Spleen (tissue), 11 donors: ENCODE results near the gene HOXA7. TPM values are rescaled to one million over a fixed set of nuclear protein-coding genes. Genes with fewer than 3 reads are reported as not detected.

Experiments
- DNase-seq: peaks from one replicate; pipeline ENCODE4 v3.0.0-alpha.2; 2020
- H3K27ac ChIP-seq, 8 donors: fragments of 200-600 bp; sonication (generic) in 7 of 8; 1 replicate in 4 of 8; 2 replicates in 4 of 8; pipeline versions ENCODE4 v1.5.0 to v1.8.0; 2016 to 2021; ENCODE audit warnings: inconsistent platforms in 4 of 8, mild to moderate bottlenecking in 4 of 8, moderate library complexity in 1 of 8
- H3K27me3 ChIP-seq, 7 donors: fragments of 200-600 bp; sonication (generic) in 6 of 7; replicated peaks in 1 of 7; 1 replicate in 4 of 7; 2 replicates in 3 of 7; pipeline versions ENCODE4 v1.5.0 to v1.8.0; 2016 to 2021; ENCODE audit warnings: inconsistent platforms in 3 of 7, mild to moderate bottlenecking in 1 of 7
- H3K36me3 ChIP-seq, 6 donors: fragments of 200-600 bp; sonication (generic) in 5 of 6; 1 replicate in 4 of 6; 2 replicates in 2 of 6; pipeline versions ENCODE4 v1.5.0 to v1.8.0; 2016 to 2021; ENCODE audit warnings: inconsistent platforms in 2 of 6
- H3K4me1 ChIP-seq, 6 donors: fragments of 200-600 bp; sonication (generic) in 5 of 6; 1 replicate in 3 of 6; 2 replicates in 3 of 6; pipeline versions ENCODE4 v1.5.0 to v1.8.0; 2016 to 2021; ENCODE audit warnings: inconsistent platforms in 3 of 6
- H3K4me3 ChIP-seq, 8 donors: fragments of 200-600 bp; sonication (generic) in 7 of 8; 1 replicate in 4 of 8; 2 replicates in 4 of 8; pipeline versions ENCODE4 v1.5.0 to v1.8.0; 2016 to 2021; ENCODE audit warnings: inconsistent platforms in 4 of 8, mild to moderate bottlenecking in 4 of 8, moderate library complexity in 2 of 8
- H3K9me3 ChIP-seq, 8 donors: fragments of 200-600 bp; sonication (generic) in 7 of 8; 1 replicate in 4 of 8; 2 replicates in 4 of 8; pipeline versions ENCODE4 v1.5.0 to v1.8.0; 2016 to 2021; ENCODE audit warnings: inconsistent platforms in 4 of 8
- CTCF ChIP-seq, 11 experiments: fragments of 200-600 bp in 7 of 11; fragments of 450-650 bp in 4 of 11; sonication (generic) in 4 of 11; IDR thresholded peaks in 8 of 11; conservative IDR thresholded peaks in 3 of 11; 1 replicate in 7 of 11; 2 replicates in 4 of 11; pipeline versions ENCODE4 v1.4.0 to v1.8.0; 2016 to 2021; ENCODE audit warnings: antibody characterized with exemption in 11 of 11, inconsistent platforms in 4 of 11, mild to moderate bottlenecking in 1 of 11
- POLR2A ChIP-seq, 3 donors: fragments of 450-650 bp; IDR thresholded peaks; one replicate each; pipeline ENCODE4 v1.5.1; 2017; ENCODE audit warnings: antibody characterized with exemption in 3 of 3, mild to moderate bottlenecking in 1 of 3
- POLR2AphosphoS5 ChIP-seq, 3 donors: sonication (generic); formaldehyde crosslinking; IDR thresholded peaks; one replicate each; pipeline ENCODE4 v1.5.1; 2017; ENCODE audit warnings: antibody characterized with exemption in 3 of 3
- WGBS, 5 donors: extraction: QIAGEN DNeasy Blood & Tissue Kit in 3 of 5; methylation state at CpG; one replicate each; pipeline versions ENCODE4 v1.1.5 to v1.1.7; 2013 to 2018; 5-methylcytosine and 5-hydroxymethylcytosine counted together
- intact Hi-C: fragments of 100-400 bp; cut with DNase I; formaldehyde crosslinking; loops from one replicate; pipeline ENCODE4 v1.15.0; 2023; ENCODE audit warnings: low total_unique reads
- polyA plus RNA-seq, 3 donors: library from polyadenylated mRNA; stranded (reverse); fragments of 200-250 nt; gene quantifications; one replicate each; pipeline ENCODE4 v1.2.1, GENCODE V29; 2013
- total RNA-seq, 7 donors: library from RNA; depleted of rRNA in 3 of 7; stranded (reverse); fragments of >200 nt in 3 of 7; fragmentation: NEBNext Ultra II Directional in 4 of 7; extraction: Animal tissue kit (Norgen Biotek cat#: 25700) in 4 of 7; gene quantifications; one replicate each; pipeline versions ENCODE4 v1.1.0 to v1.2.1, GENCODE V29; 2016 to 2021
- donor health status: healthy with polysubstance abuse.
- donor health status: DM: no; HTN: no; CAD: no; lungs with moderate emphysema.
- donor health status: DM: no; HTN: no; CAD: no.
- donor health status: Bipolar disorder and iron deficiency.
- donor health status: healthy.
- donor health status: DM: no; HTN: no; CAD: no.
- donor health status: DM: yes; HTN: yes; CAD: no.

Gene HOXA7
- total and polyA plus RNA-seq, 10 donors, result 0.55 to 8.0 (median 2.4) TPM

- Histone ChIP-seq H3K27me3 (peaks cover 26 to 100% (median 98%) of the 10 kb centered on the region in 7 donors), H3K4me1 (peaks cover 21 to 90% (median 73%) of the 10 kb centered on the region in 6 donors), H3K4me3 (peak overlapping the region in 3 of 8 donors; percentile 8 to 68 (median 43)), H3K27ac (peak overlapping the region in 5 of 8 donors; percentile 30 to 69 (median 60)), H3K36me3 (no peaks in the 10 kb centered on the region), H3K9me3 (peaks cover 0 to 4% (median 0%) of the 10 kb centered on the region in 8 donors)
- intact Hi-C loops, result no loop called here
- TF ChIP-seq POLR2AphosphoS5 (IDR thresholded peaks at IDR 0.05) (no peak), CTCF (IDR thresholded peaks at IDR 0.05 in 8 of 11, conservative IDR thresholded peaks at IDR 0.05 in 3 of 11) (no peak), POLR2A (IDR thresholded peaks at IDR 0.05) (no peak)
- DNase-seq, result peak; percentile 59
- 25 to 42% (median 32%) methylated on average over 11 to 22 of the region's 22 CpGs for WGBS, 5 donors
Measured at GRCh38 chr7:27152816-27153442, 3.5 kb downstream of the HOXA7 start.

GRCh38 chr7:27151931-27152815, 4.3 kb downstream of the HOXA7 start, which contains the start of gene HOXA3:
HOXA3 (minus strand) TSS chr7:27152583; CDS start chr7:27110640, 41,943 bp downstream.
- peak; percentile 76 for DNase-seq
- 3 to 8% (median 6%) methylated on average over 48 to 53 of the region's 53 CpGs for WGBS, 5 donors
- peaks cover 26 to 100% (median 98%) of the 10 kb centered on the region in 7 donors for H3K27me3 ChIP-seq
- intact Hi-C loops, result no loop called here
- peak within 1 kb of the TSS in 7 of 8 donors; percentile 28 to 68 (median 43) for H3K4me3 ChIP-seq
- peaks cover 27 to 90% (median 76%) of the 10 kb centered on the region in 6 donors for H3K4me1 ChIP-seq
- H3K27ac ChIP-seq, result peak within 1 kb of the TSS in 7 of 8 donors; percentile 30 to 69 (median 60)
- TF ChIP-seq POLR2AphosphoS5 (IDR thresholded peaks at IDR 0.05) (peak; percentile 30 to 54 (median 42)), CTCF (IDR thresholded peaks at IDR 0.05 in 8 of 11, conservative IDR thresholded peaks at IDR 0.05 in 3 of 11) (no peak), POLR2A (IDR thresholded peaks at IDR 0.05) (no peak)
- no peaks in the 10 kb centered on the region for H3K36me3 ChIP-seq
- peaks cover 0 to 4% (median 0%) of the 10 kb centered on the region in 8 donors for H3K9me3 ChIP-seq

DNA sequence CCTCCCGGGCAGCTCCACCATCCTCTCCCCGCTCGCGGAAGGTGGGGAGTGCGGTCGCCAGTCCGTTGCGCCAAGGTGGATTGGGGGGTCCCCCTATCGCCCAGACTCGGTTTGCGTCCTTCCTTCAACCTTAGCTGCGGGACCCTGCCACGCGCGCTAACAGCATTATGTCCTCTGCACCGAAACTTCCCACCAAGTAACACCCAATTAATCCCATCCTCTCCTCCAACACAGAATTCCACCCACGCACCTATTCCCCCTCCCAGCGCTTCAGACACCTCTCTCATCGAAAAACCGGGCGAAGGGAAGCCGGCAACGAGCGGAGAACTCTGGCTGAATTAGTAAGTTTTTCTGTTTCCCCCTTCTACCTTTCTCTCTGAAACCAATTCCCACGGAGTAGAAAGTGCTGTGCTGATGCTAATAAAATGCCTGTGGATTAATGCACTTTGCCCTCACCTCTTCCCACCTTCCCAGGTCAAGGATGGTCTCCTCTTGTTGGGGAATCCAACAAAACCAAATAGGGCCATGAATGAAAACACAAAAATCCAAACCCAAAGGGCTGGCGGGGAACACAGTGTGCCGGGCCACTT, 5.0 kb downstream of the HOXA7 start:
- H3K27ac ChIP-seq, result peak overlapping the region in 7 of 8 donors; percentile 30 to 69 (median 60)
- H3K4me3 ChIP-seq, result peak overlapping the region; percentile 0 to 68 (median 40)
- WGBS, 5 donors, result 1 to 6% (median 3%) methylated on average over 27 of the region's 27 CpGs
- H3K36me3 ChIP-seq, result no peaks in the 10 kb centered on the region
- H3K27me3 ChIP-seq, result peaks cover 26 to 100% (median 98%) of the 10 kb centered on the region in 7 donors
- intact Hi-C loops, result no loop called here
- H3K4me1 ChIP-seq, result peaks cover 27 to 84% (median 72%) of the 10 kb centered on the region in 6 donors
- H3K9me3 ChIP-seq, result peaks cover 0 to 4% (median 0%) of the 10 kb centered on the region in 8 donors
- DNase-seq, result peak; percentile 79
- TF ChIP-seq CTCF (IDR thresholded peaks at IDR 0.05 in 8 of 11, conservative IDR thresholded peaks at IDR 0.05 in 3 of 11) (no peak), POLR2A (IDR thresholded peaks at IDR 0.05) (no peak), POLR2AphosphoS5 (IDR thresholded peaks at IDR 0.05) (no peak)
